Measurements from ENCODE around the gene ARHGAP9.

ARHGAP9 gene

DNA sequence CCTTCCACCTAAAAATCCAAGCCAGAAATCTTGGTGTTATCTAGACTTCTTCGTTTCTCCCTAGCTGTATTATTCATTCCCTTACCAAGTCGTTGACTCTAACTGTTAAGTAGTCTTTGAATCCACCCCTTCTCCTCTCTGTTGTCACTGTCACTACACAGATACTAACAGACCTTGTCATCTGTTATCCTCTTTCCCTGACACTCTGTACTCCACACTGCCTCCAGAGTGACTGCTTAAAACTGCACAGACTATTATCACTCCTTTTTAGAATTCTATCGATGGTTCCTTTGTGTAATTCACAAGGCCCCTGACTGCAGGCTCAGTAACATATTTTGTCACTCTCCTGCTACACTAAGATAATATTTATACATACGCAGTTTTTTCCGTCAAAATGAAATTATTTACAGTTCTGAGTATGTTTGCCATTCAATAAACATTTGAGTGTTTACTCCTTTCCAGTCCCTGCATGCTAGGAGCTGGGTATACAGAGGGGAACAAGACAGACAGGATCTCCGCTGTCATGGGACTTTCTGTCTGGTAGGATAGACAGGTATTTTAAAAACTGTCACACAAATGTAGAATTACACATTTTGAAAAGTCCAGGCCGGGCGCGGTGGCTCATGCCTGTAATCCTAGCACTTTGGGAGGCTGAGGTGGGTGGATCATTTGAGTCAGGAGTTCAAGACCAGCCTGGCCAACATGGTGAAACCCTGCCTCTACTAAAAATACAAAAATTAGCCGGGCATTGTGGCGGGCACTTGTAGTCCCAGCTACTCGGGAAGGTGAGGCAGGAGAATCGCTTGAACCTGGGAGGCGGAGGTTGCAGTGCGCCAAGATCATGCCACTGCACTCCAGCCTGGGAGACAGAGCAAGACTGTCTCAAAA lies 12.0 kb upstream of the ARHGAP9 start:
- no peak for DNase-seq

DNA sequence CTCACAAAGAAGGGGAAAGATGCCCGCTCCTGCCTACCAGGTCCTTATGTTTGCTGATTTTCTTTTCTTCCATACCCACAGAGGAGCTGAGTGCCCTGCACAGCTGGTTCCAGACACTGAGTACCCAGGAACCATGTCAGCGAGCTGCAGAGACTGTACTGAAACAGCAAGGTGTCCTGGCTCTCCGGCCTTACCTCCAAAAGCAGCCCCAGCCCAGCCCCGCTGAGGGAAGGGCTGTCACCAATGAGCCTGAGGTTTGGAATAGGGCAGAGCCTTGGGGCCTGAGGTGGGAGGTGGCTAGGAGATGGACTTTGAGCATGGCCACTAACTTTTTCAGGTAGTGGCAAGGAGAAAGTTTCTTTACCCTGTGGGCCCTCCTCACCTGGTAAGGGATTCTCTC lies 10.5 kb upstream of the ARHGAP9 start:
- no peak for DNase-seq

DNA sequence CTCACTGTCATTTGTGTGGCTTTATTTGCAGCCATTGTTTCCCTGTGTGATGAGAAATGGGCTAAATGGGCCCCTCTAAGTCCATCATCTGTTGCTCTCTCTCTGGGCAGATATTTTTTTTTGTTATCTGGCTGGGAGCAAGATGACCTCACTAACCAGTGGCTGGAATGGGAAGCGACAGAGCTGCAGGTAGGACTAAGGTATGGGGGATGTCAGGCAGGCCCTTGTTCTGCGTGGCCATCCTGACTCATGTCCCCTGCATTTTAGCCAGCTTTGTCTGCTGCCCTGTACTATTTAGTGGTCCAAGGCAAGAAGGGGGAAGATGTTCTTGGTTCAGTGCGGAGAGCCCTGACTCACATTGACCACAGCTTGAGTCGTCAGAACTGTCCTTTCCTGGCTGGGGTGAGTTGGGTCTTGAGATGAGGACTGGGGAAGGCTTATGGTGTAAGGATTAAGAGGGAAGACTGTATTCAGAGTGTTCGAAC lies 9.5 kb upstream of the ARHGAP9 start:
- DNase-seq: no peak

DNA sequence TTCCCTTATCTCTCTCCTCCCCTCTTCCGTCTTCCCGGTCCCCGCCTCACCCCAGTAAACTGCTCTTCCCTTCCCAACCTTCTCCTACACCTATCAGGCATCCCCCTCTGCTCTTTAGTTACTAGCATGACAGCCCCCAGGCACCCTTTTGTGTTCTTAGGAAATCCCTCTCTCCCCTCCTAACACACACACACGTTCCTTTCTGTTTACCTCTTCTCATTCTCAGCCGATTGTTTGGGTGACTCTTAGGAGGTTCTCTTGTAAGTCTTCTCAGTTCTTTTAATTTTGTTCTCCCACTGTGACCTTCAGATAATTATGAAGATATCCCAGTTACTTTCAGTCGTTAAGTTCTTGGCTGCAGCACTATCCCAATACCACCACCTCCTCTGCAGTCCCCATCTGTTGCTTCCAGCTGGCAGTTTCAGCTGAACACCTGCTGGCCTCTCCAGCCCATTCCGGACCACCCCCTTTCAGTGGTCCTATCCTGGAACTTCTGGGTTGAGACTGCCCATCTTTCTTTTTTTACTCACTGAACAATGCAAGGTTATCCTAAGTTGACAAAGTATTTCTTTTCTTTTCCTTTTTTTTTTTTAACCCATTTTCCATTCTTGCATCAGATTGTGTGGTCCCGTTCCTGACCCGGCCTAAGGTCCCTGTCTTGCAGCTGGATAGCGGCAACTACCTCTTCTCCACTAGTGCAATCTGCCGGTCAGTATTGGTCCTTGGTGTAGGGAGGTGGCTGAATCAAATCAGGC lies 8.9 kb upstream of the ARHGAP9 start:
- DNase-seq: no peak

DNA sequence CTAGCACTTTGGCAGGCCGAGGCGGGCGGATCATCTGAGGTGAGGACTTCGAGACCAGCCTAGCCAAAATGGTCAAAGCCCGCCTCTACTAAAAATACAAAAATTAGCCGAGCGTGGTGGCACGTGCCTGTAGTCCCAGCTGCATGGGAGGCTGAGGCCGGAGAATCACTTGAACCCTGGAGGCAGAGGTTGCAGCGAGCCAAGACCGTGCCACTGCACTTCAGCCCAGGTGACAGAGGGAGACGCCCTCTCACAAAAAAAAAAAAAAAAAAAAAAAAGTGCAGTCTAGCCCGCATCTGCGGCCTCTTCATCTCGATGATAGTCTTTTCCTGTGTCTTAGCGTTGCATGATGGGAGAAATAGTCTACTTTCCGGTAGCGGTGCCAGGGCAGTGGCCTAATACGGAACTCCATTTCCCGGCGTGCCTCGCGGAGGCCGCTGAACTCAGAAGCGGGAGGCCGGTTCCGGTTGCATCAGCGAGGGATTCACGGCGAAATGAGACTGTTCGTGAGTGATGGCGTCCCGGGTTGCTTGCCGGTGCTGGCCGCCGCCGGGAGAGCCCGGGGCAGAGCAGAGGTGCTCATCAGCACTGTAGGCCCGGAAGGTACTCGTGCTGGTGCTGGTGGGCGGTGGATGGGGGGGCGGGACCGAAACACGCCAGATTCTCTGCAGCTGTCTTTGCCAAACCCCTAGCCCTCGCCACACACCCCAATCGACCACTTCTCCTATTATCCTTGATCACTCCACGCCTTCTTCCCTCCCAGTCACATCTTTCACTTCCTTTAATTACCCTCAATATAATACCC lies 8.1 kb upstream of the ARHGAP9 start, which contains the start of gene MARS1:
MARS1 (plus strand) TSS at position 472 of the 805 bp plus-strand sequence; CDS start at position 495, 23 bp downstream.
- DNase-seq: peak; percentile 92

DNA sequence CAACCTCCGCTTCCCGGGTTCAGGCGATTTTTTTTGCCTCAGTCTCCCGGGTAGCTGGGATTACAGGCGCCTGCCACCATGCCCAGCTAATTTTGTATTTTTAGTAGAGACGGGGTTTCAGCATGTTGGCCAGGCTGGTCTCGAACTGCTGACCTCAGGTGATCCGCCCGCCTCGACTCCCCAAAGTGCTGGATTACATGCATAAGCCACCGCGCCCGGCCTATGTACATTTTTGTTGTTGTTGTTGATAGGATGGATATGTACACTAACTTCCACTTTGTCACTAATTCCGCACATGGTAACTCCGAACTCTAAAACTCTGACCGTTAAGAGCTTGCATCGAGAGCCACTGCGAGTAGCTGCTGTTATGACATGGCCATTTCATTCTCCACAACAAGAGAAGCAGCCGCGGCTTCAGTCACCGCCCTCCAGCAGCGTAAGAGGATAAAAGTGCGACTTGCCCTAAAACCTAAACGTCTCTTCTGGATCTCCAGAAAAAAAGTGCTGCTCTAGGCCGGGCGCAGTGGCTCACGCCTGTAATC lies 7.5 kb upstream of the ARHGAP9 start:
- DNase-seq: no peak

DNA sequence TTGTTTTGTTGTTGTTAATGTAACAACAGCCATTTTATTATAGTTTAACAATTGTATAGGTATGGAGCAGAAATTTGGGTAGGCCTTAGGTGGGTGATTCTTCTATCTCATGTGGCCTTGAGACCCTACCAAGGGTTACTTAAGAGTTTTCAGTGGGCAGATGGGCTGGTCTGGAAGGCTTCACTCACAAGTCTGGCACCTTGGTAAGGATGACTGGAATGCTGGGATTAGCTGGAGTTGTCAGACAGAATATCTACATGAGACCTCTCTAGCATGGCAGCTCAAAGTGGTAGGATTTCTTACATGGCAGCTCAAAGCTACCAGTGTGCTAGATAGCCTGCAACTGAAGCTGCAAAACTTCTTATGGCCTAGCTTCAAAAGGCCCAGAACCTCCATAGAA lies 6.0 kb upstream of the ARHGAP9 start:
- DNase-seq: no peak

DNA sequence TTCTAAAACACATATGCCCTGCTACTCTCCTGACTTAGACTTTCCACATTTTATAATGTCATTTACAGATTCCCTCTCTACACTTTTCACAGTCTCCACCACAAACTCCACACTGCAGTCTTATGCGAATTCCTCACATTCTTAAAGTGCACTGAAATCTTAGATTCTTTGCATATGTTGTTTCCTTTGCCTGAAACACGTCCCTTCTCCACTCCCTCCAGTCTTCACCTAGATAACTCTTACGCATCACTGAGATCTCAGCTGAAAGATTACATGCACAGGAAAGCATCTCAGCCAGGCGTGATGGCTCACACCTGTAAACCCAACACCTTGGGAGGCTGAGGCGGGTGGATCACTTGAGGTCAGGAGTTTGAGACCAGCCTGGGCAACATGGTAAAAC lies 3.8 kb upstream of the ARHGAP9 start:
- DNase-seq: no peak

DNA sequence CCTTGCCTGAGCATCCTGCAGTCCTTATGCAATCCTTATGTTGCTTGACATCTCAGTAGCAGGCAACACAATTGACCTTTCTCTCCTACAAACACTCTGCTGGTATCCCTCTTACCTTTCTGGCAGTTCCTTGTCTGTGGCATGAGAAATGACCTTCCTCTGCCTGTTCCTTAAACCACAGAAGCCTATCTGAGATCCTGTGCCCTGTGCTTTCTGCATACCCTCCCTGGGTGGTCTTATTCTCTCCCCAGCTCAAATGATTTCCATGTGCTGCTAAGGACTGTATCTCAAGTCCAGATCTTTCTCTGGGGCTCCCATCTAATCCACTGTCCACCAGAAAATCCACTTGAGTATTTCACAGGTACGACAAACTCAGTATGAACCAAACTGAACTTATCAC lies 2.0 kb upstream of the ARHGAP9 start:
- DNase-seq: no peak

DNA sequence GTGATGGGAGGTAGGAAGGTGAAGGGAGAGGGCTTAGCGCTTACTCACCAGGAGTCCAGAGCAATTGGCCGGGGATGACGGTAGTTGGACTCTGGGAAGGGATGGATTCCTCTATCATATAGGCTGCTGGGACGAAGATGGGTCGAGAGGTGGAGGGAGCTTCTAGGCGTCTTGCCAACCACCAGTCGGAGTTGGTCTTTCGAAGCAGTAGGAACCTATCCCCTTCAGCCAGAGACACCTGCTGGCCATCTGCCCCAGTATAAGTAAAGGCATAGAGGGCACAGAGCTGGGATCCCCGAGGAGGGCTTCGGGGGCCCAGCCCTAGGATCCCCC lies 657 bp downstream of the ARHGAP9 start:
- no peak for DNase-seq

DNA sequence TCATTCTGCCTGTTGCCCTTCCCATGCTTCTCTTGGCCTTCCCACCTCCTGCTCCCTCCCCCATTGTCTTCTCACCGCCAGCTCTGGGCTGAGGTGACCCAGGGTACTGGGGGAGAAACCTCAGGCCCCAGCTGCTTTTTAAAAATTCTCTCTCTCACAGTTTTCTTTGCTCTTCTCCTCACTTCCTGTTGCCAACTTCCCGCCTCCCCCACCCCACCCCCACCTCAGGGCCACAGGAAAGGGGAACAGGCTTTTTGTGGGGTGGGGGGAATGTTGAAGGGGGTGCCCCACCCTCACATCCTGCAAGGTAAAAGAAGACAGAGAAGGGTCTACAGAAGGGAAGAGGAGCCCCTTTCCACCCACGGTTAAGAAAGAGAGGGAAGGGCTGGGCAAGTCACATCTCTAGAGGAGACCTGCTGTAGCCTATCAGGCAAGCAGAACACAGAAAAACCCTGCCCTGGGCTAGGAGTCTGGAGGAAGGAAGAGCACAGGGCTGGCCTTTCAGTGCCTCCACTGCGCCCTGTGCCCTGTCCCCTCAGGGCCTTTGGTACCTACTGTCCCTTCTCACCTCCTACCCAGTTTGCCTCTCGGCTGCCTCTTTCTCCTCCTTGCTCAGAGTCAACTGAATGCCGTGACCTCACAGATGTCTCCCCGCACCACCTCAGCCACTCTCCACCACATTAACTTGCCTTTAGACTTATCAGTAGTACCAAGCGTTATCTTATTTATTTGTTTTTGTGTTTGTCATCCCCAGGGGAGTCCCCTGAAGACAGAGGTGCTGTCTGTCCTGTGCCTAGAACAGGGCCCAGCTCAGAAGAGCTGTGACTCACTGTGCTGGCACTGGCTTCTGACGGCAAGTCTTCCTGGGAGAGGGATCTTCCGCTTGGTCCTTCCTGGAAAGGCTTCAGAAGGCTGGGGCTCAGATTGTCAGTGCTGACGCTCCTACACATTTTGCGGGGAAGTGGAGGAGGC lies 1.7 kb downstream of the ARHGAP9 start:
- no peak for DNase-seq

DNA sequence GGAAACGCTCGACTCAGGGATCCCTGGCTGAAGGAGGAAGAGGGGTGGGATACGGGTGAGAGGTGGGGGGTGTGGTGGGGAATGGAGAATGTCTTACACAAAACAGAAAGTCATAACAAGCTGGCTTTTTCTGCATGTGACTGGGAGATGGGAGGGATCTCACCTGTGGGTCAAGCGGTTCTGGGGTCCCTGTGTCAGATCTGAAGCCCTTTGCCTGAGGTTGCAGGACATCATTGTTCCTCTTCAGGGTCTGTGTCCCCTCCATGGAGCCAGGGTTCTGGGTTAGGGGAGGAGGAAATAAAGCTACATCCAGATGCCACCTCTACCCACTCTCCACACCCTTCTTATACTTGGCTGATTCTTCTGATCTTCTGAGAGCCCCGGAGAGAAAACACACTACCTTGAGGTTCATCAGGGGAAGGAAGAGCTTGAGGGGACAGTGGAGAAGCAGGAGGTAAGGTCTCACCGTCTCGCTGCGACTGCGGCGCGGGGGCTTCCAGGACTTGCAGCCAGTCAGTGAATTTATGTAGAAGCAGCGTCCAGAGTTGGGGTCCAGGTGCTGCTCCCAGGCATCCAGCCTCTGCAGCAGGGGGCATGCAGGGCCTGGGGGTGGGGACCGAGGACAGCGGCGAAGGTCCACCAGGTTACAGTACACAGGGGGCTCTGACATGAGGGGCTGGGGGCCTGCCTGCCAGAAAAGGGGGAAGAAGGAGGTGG lies 2.5 kb downstream of the ARHGAP9 start:
- DNase-seq: no peak

DNA sequence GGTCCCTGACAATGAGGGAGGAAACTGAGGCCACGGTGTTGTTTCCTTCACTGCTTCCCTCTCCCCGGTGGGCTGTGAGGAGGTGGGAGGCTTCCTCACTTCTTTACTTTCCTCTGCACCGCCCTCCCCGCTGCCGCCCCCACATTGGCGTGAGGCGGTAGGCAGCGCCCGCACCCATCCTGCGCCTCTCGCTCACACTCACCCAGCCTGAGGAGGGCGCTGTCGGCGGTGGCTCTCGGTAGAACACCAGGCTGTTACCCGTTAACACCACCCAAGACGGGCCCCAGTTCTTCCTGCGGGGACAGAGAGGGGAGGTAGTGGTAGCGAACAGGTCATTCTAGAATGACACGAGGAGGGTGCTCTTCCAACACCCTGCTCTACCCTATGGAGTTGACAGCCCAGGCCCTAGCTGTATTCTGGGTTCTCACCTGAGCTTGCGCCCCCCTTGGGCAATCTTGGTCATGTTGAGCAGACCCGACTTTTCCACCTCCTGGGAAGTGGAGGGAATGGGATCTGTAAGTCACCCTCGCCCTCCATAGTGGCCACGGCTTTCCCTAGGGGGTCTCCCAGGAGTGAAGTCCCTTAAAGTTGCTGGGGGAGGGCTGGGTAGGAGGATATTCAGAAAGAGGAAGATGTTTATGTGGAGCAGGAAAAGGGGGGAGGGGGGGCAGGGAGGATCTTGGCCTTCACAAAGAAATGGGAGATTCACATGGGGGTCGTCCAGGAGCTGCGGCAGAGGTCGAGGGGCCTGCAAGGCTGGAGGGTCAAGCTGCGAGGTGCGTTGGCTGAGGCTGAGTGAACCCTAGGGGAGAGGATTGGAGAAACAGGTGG lies 3.3 kb downstream of the ARHGAP9 start:
- DNase-seq: no peak

DNA sequence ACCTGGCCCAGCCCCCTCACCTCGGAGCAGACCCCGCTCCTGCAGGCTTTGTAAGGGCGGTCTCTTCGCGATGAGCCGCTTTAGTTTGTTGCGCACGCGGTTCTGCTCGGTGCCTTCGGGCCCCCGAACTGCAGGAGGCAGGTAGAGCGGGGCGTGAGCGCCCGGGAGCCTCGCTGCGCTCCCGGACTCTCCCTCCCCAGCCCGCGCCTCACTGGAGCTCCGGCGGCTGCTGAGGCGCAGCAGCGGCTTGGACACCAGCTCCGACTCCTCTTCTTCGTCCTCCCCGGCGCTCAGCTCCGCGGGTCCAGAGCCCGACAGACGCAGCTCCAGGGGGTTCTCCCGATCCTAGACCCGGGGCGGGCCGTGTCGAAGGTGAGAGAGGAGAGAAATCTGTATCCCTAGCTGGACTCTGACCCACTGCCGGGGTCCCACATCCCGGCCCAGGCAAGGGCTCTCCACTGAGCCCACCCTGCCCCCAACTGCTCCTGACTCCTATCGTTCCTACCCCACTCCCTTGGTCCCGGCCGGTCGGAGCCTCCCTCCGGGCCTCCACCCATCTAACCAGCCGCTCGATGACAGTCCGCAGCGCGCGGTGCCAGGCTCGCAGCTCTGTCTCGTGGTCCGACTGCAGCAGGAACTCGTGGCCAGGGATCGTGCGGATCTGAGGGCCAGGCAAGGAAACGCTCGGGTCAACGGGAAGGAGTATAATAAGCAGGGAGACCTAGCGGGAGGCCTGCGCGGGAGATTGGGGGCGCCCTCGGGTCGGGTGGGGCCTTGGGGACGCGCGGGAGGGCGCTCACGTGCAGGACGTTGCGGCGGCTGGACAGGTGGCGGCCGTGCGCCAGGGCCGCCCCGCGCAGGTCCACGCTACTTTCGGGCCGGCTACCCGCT lies 4.2 kb downstream of the ARHGAP9 start:
- DNase-seq: peak; percentile 74

DNA sequence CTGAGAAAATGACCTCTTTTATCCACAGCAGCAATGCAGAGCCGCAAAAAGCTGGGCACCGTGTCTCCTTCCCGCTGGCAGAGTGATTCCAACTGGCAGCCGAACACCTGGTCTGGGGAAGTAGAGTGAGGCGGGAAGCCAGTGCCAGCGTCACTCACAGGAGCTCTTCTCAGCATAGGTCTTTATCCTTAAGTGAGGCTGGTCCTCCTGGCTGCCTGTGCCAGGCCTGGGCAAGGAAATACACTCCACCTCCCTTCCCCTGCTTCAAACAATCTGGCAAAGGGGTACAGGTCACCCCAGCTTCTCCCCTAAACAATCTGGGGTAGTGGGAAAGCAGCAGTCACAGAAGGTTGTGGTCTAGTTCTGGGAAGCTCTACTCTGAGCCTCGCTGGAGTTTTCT lies 4.8 kb downstream of the ARHGAP9 start:
- DNase-seq: no peak

DNA sequence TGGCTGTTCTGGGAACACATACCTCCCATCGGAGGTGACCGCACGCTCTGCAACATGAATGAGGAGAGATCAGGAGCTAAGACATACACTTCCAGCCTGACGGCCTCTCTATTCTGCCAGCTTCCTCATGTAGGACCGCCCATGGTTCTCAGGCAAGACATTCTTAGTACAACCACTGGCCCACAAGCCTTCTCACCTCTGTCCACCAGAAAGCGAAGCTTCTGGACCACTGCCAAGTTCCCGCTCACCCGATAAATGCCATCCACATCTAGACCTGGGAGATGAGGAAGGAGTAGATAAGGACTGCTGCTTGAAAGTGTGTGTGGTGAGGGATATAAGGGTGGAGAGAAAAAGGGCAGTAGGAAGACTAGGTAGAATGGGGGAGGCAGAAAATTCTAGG lies 5.2 kb downstream of the ARHGAP9 start:
- no peak for DNase-seq

DNA sequence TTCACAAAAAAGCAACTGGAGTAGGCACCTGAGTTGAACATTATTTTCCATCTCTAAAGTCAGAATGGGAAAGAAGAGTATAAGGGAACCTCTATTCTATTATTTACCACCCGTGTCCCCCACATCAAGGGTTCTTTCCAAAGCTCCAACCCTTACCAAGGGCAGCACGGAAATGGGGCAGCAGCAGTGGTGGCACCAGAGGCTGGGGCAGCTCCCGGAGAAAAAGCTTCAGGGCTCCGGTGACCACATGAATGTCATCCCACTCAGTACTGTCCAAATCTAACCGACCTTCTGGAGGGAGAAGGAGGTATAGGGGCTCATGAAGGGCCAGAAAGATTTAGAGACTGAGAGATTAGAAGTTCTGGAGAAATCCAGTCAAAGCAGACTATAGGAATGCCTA lies 5.8 kb downstream of the ARHGAP9 start:
- DNase-seq: no peak

DNA sequence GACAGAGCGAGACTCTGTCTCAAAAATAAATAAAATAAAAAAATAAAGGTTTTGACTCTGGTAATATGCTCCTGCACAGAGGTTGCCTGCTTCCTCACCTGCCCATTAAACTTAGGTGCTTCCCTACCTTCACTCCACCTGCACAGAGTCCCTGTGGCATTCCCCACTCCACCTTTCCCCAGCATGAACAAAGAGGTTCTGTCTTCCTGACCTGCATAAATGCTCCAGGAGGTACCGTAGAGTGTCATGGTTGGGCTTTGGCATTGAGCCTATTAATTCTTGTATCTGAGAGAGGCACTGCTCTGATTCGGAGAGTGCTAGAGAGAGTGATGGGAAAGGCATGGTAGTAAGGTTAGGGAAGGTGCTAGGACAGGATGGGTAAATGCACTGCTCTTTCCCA lies 6.3 kb downstream of the ARHGAP9 start:
- DNase-seq: no peak

DNA sequence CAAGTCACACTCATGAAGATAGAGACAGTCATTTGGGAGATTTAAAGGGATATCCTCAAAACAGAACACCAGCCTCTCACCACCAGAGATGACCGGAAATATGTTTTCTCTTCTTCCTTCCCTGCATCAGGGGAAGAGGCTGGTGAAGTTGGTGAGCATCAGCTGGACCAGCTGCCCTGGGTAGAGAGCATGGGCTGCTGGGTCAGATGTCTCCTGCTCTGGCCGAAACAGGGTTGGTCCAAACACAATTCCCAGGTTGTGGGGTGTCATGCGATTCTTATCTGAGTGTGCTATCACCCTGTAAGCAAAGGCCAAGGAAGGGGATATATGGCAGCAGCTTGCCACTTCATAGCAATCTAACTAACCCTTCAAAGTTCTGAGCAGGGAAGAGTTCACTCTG lies 7.3 kb downstream of the ARHGAP9 start:
- no peak for DNase-seq
